ENCODE results near the gene COPZ2. TPM values are rescaled to one million over a fixed set of nuclear protein-coding genes. Genes with fewer than 3 reads are reported as not detected.

Gene COPZ2
- total and polyA plus RNA-seq, 9 of the 15 experiments (the other 6 are each of a cell fraction or from before 2014, with no cell fraction given), result 0.22 to 0.49 TPM; not detected in 7

DNA sequence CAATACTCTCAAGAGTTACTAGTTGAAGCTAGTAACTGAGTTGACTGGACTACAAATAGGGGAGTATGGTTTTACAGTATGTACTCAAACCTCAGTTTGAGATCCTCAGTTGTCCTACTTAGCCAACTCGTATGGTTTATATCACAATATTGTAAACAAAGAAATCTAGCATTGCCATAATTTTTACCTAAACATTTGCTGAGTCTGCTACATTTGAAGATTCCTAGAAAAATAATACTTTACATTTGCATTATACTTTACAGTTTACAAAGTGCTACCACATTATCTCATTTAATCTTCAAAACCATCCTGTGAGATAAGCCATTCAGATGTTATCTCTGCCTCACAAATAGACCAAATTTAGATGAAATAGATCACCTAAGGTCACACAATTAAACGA lies 47.3 kb upstream of the COPZ2 start (continued):
- TF ChIP-seq, protein P1, sequence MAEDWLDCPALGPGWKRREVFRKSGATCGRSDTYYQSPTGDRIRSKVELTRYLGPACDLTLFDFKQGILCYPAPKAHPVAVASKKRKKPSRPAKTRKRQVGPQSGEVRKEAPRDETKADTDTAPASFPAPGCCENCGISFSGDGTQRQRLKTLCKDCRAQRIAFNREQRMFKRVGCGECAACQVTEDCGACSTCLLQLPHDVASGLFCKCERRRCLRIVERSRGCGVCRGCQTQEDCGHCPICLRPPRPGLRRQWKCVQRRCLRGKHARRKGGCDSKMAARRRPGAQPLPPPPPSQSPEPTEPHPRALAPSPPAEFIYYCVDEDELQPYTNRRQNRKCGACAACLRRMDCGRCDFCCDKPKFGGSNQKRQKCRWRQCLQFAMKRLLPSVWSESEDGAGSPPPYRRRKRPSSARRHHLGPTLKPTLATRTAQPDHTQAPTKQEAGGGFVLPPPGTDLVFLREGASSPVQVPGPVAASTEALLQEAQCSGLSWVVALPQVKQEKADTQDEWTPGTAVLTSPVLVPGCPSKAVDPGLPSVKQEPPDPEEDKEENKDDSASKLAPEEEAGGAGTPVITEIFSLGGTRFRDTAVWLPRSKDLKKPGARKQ (CRISPR knock-in tag; IDR thresholded peaks at IDR 0.05), result no peak
- no peak for TF ChIP-seq ZC3H11A (IDR thresholded peaks at IDR 0.05; ENCODE audit: low read depth, low read length)
- TF ChIP-seq, protein P2, sequence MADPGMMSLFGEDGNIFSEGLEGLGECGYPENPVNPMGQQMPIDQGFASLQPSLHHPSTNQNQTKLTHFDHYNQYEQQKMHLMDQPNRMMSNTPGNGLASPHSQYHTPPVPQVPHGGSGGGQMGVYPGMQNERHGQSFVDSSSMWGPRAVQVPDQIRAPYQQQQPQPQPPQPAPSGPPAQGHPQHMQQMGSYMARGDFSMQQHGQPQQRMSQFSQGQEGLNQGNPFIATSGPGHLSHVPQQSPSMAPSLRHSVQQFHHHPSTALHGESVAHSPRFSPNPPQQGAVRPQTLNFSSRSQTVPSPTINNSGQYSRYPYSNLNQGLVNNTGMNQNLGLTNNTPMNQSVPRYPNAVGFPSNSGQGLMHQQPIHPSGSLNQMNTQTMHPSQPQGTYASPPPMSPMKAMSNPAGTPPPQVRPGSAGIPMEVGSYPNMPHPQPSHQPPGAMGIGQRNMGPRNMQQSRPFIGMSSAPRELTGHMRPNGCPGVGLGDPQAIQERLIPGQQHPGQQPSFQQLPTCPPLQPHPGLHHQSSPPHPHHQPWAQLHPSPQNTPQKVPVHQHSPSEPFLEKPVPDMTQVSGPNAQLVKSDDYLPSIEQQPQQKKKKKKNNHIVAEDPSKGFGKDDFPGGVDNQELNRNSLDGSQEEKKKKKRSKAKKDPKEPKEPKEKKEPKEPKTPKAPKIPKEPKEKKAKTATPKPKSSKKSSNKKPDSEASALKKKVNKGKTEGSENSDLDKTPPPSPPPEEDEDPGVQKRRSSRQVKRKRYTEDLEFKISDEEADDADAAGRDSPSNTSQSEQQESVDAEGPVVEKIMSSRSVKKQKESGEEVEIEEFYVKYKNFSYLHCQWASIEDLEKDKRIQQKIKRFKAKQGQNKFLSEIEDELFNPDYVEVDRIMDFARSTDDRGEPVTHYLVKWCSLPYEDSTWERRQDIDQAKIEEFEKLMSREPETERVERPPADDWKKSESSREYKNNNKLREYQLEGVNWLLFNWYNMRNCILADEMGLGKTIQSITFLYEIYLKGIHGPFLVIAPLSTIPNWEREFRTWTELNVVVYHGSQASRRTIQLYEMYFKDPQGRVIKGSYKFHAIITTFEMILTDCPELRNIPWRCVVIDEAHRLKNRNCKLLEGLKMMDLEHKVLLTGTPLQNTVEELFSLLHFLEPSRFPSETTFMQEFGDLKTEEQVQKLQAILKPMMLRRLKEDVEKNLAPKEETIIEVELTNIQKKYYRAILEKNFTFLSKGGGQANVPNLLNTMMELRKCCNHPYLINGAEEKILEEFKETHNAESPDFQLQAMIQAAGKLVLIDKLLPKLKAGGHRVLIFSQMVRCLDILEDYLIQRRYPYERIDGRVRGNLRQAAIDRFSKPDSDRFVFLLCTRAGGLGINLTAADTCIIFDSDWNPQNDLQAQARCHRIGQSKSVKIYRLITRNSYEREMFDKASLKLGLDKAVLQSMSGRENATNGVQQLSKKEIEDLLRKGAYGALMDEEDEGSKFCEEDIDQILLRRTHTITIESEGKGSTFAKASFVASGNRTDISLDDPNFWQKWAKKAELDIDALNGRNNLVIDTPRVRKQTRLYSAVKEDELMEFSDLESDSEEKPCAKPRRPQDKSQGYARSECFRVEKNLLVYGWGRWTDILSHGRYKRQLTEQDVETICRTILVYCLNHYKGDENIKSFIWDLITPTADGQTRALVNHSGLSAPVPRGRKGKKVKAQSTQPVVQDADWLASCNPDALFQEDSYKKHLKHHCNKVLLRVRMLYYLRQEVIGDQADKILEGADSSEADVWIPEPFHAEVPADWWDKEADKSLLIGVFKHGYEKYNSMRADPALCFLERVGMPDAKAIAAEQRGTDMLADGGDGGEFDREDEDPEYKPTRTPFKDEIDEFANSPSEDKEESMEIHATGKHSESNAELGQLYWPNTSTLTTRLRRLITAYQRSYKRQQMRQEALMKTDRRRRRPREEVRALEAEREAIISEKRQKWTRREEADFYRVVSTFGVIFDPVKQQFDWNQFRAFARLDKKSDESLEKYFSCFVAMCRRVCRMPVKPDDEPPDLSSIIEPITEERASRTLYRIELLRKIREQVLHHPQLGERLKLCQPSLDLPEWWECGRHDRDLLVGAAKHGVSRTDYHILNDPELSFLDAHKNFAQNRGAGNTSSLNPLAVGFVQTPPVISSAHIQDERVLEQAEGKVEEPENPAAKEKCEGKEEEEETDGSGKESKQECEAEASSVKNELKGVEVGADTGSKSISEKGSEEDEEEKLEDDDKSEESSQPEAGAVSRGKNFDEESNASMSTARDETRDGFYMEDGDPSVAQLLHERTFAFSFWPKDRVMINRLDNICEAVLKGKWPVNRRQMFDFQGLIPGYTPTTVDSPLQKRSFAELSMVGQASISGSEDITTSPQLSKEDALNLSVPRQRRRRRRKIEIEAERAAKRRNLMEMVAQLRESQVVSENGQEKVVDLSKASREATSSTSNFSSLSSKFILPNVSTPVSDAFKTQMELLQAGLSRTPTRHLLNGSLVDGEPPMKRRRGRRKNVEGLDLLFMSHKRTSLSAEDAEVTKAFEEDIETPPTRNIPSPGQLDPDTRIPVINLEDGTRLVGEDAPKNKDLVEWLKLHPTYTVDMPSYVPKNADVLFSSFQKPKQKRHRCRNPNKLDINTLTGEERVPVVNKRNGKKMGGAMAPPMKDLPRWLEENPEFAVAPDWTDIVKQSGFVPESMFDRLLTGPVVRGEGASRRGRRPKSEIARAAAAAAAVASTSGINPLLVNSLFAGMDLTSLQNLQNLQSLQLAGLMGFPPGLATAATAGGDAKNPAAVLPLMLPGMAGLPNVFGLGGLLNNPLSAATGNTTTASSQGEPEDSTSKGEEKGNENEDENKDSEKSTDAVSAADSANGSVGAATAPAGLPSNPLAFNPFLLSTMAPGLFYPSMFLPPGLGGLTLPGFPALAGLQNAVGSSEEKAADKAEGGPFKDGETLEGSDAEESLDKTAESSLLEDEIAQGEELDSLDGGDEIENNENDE (IDR thresholded peaks at IDR 0.05; ENCODE audit: low read depth, low read length), result no peak
- TF ChIP-seq TCF7 (IDR thresholded peaks at IDR 0.05; ENCODE audit: borderline replicate concordance), result no peak
- peak; percentile 53; the same call in 1 of the 2 replicates for TF ChIP-seq C11orf30 (IDR thresholded peaks at IDR 0.05; ENCODE audit: low read depth)

All from K562 (cell line).